H1 (cell line): ENCODE data around the gene RNASE12. TPM values are rescaled to one million over a fixed set of nuclear protein-coding genes. Genes with fewer than 3 reads are reported as not detected.

Source experiments
- CTCF ChIA-PET: fragments of 300-600 bp; sonication (Branson Sonifier 250); formaldehyde crosslinking; loops from one replicate; lab custom pipeline; 2021; ENCODE audit not compliant: partially characterized antibody; lab: Charles Lee
- POLR2A ChIA-PET: fragments of 300-600 bp; sonication (Branson Sonifier 250); formaldehyde crosslinking; loops from one replicate; lab custom pipeline; 2021; ENCODE audit warnings: inconsistent platforms; ENCODE audit not compliant: partially characterized antibody; lab: Charles Lee
- DNase-seq, 2 experiments: peaks; one replicate each; pipeline versions ENCODE4 v3.0.0 to v3.0.0-alpha.2; 2010 to 2022; ENCODE audit warnings: low spot score in 2 of 2, low read depth in 1 of 2, mixed read lengths in 1 of 2
- FAIRE-seq: peaks from 2 replicates; lab custom pipeline; 2011; peaks lifted over from hg19 to GRCh38; lab: Jason Lieb, UNC
- H2AFZ ChIP-seq: 2 replicates; pipeline ENCODE4 v1.8.1; 2012; ENCODE audit warnings: low read length, inconsistent platforms
- H2AK5ac ChIP-seq: 2 replicates; pipeline ENCODE4 v1.6.1; 2013; ENCODE audit warnings: low read depth, low read length
- H2BK120ac ChIP-seq: replicated peaks from 2 replicates; pipeline ENCODE3; 2013; ENCODE audit warnings: low read depth, low read length, inconsistent platforms
- H2BK12ac ChIP-seq: 2 replicates; pipeline ENCODE4 v1.6.1; 2013; ENCODE audit warnings: low read depth, low read length
- H2BK15ac ChIP-seq: 2 replicates; pipeline ENCODE4 v1.6.1; 2013; ENCODE audit warnings: low read length
- H2BK20ac ChIP-seq: 2 replicates; pipeline ENCODE4 v1.6.1; 2013; ENCODE audit warnings: low read length
- H2BK5ac ChIP-seq: 2 replicates; pipeline ENCODE4 v1.6.1; 2013; ENCODE audit warnings: low read depth, low read length
- H3K14ac ChIP-seq: 2 replicates; pipeline ENCODE4 v1.6.1; 2013; ENCODE audit warnings: inconsistent platforms; ENCODE audit not compliant: insufficient read length
- H3K18ac ChIP-seq: 2 replicates; pipeline ENCODE4 v1.6.1; 2013; ENCODE audit warnings: low read length; ENCODE audit errors: extremely low read depth
- H3K23ac ChIP-seq: 2 replicates; pipeline ENCODE4 v1.6.1; 2013; ENCODE audit warnings: inconsistent platforms; ENCODE audit not compliant: insufficient read length
- H3K23me2 ChIP-seq: 2 replicates; pipeline ENCODE4 v1.6.1; 2013; ENCODE audit warnings: low read depth, low read length
- H3K27ac ChIP-seq: 2 replicates; pipeline ENCODE4 v1.6.1; 2011; ENCODE audit warnings: low read depth, low read length, inconsistent platforms
- H3K27me3 ChIP-seq, 4 experiments: replicated peaks in 1 of 4; 1 replicate in 1 of 4; 2 replicates in 3 of 4; pipeline versions ENCODE4 v1.6.1 to v1.8.1; 2011 to 2013; ENCODE audit warnings: low read length in 3 of 4, mild to moderate bottlenecking in 3 of 4, inconsistent platforms in 2 of 4, mixed read lengths in 2 of 4, moderate library complexity in 1 of 4; ENCODE audit not compliant: control insufficient read depth in 3 of 4, insufficient read depth in 3 of 4; ENCODE audit errors: extremely low read depth in 1 of 4
- H3K36me3 ChIP-seq, 4 experiments: 2 replicates each; pipeline versions ENCODE4 v1.6.1 to v1.8.1; 2011 to 2013; ENCODE audit warnings: mild to moderate bottlenecking in 4 of 4, low read length in 3 of 4, moderate library complexity in 2 of 4, control low read depth in 1 of 4, inconsistent platforms in 1 of 4; ENCODE audit not compliant: insufficient read depth in 4 of 4, control insufficient read depth in 2 of 4
- H3K4ac ChIP-seq: replicated peaks from 2 replicates; pipeline ENCODE3; 2013; ENCODE audit warnings: low read length, low read depth, mixed read lengths, inconsistent platforms; ENCODE audit not compliant: insufficient read length
- H3K4me1 ChIP-seq, 4 experiments: replicated peaks in 1 of 4; 1 replicate in 1 of 4; 2 replicates in 3 of 4; pipeline versions ENCODE4 v1.6.1 to v1.8.1; 2011 to 2013; ENCODE audit warnings: low read length in 3 of 4, inconsistent platforms in 2 of 4, mixed read lengths in 1 of 4; ENCODE audit not compliant: insufficient read depth in 4 of 4, control insufficient read depth in 3 of 4
- H3K4me2 ChIP-seq, 2 experiments: 2 replicates each; pipeline versions ENCODE4 v1.6.1 to v1.8.1; 2011 to 2013; ENCODE audit warnings: low read depth in 2 of 2, low read length in 2 of 2, control low read depth in 1 of 2, inconsistent platforms in 1 of 2, mild to moderate bottlenecking in 1 of 2; ENCODE audit not compliant: insufficient read depth in 1 of 2
- H3K4me3 ChIP-seq, 4 experiments: fragments of 200-600, 300-600 bp in 1 of 4; sonication (generic), shearing (Covaris generic), sonication (Bioruptor Twin) in 1 of 4; 2 replicates each; pipeline versions ENCODE4 v1.5.1 to v1.8.1; 2011 to 2016; ENCODE audit warnings: low read length in 4 of 4, low read depth in 3 of 4, control low read depth in 2 of 4, inconsistent platforms in 2 of 4, mild to moderate bottlenecking in 2 of 4, mixed read lengths in 1 of 4, moderate library complexity in 1 of 4; ENCODE audit not compliant: insufficient read depth in 2 of 4; ENCODE audit errors: extremely low read depth in 1 of 4
- H3K56ac ChIP-seq: replicated peaks from 2 replicates; pipeline ENCODE3; 2013; ENCODE audit warnings: low read depth, mild to moderate bottlenecking, mixed read lengths, low read length, inconsistent platforms; ENCODE audit not compliant: insufficient read length
- H3K79me1 ChIP-seq: 2 replicates; pipeline ENCODE4 v1.6.1; 2013; ENCODE audit warnings: low read depth, low read length, control low read depth
- H3K79me2 ChIP-seq, 2 experiments: 2 replicates each; pipeline versions ENCODE4 v1.6.1 to v1.8.1; 2012 to 2013; ENCODE audit warnings: low read length in 2 of 2, mild to moderate bottlenecking in 2 of 2, inconsistent platforms in 1 of 2; ENCODE audit not compliant: insufficient read depth in 2 of 2, control insufficient read depth in 1 of 2
- H3K9ac ChIP-seq, 4 experiments: replicated peaks in 1 of 4; 1 replicate in 1 of 4; 2 replicates in 3 of 4; pipeline versions ENCODE4 v1.6.1 to v1.8.1; 2011 to 2013; ENCODE audit warnings: low read depth in 3 of 4, low read length in 3 of 4, control low read depth in 2 of 4, mild to moderate bottlenecking in 2 of 4, moderate library complexity in 2 of 4, inconsistent platforms in 1 of 4; ENCODE audit errors: extremely low read depth in 1 of 4
- H3K9me3 ChIP-seq, 2 experiments: 2 replicates each; pipeline versions ENCODE4 v1.6.1 to v1.8.1; 2012 to 2013; ENCODE audit warnings: mild to moderate bottlenecking in 2 of 2, moderate library complexity in 2 of 2, control low read depth in 1 of 2, inconsistent platforms in 1 of 2, low read depth in 1 of 2, low read length in 1 of 2, mixed read lengths in 1 of 2; ENCODE audit not compliant: insufficient read depth in 2 of 2
- H4K20me1 ChIP-seq, 2 experiments: replicated peaks in 1 of 2; 2 replicates each; pipeline versions ENCODE3 to v1.8.1; 2011 to 2013; ENCODE audit warnings: inconsistent platforms in 2 of 2, low read length in 2 of 2, mild to moderate bottlenecking in 1 of 2; ENCODE audit not compliant: insufficient read depth in 2 of 2, control insufficient read depth in 1 of 2
- H4K5ac ChIP-seq: 2 replicates; pipeline ENCODE4 v1.6.1; 2013; ENCODE audit warnings: low read length, low read depth, mixed read lengths, inconsistent platforms; ENCODE audit not compliant: insufficient read length
- H4K8ac ChIP-seq: 2 replicates; pipeline ENCODE4 v1.8.0; 2013; ENCODE audit warnings: mild to moderate bottlenecking, moderate library complexity, low read length, inconsistent platforms; ENCODE audit not compliant: insufficient read depth; ENCODE audit errors: extremely low read depth
- H4K91ac ChIP-seq: replicated peaks from 2 replicates; pipeline ENCODE3; 2013; ENCODE audit warnings: low read length, mixed read lengths, inconsistent platforms; ENCODE audit not compliant: insufficient read length
- BACH1 ChIP-seq: IDR thresholded peaks from 2 replicates; pipeline ENCODE4 v1.6.1; 2012; ENCODE audit warnings: low read length, improper control_type of control experiment
- CEBPB ChIP-seq: IDR thresholded peaks from 2 replicates; pipeline ENCODE4 v1.6.1; 2012; ENCODE audit warnings: low read depth, low read length
- EGR1 ChIP-seq: IDR thresholded peaks from 2 replicates; pipeline ENCODE4 v1.6.1; 2011; ENCODE audit warnings: low read depth, low read length, borderline replicate concordance
- GTF2F1 ChIP-seq: IDR thresholded peaks from 2 replicates; pipeline ENCODE4 v1.6.1; 2012; ENCODE audit warnings: low read depth, low read length, improper control_type of control experiment, borderline replicate concordance
- NRF1 ChIP-seq: IDR thresholded peaks from 2 replicates; pipeline ENCODE4 v1.6.1; 2011; ENCODE audit warnings: mild to moderate bottlenecking, low read depth, low read length, improper control_type of control experiment
- POLR2A ChIP-seq, 2 experiments: IDR thresholded peaks; 1 replicate in 1 of 2; 2 replicates in 1 of 2; pipeline ENCODE4 v1.6.1; 2011; ENCODE audit warnings: low read depth in 2 of 2, low read length in 2 of 2, mild to moderate bottlenecking in 2 of 2; ENCODE audit errors: control extremely low read depth in 1 of 2
- RFX5 ChIP-seq: IDR thresholded peaks from 2 replicates; pipeline ENCODE4 v1.6.1; 2011; ENCODE audit warnings: low read depth, low read length, improper control_type of control experiment, borderline replicate concordance
- RNF2 ChIP-seq: fragments of 200-900, 300-1000 bp; sonication (generic); IDR thresholded peaks from 2 replicates; pipeline ENCODE4 v1.7.1; 2016; ENCODE audit warnings: borderline replicate concordance, low read depth, mild to moderate bottlenecking, antibody characterized with exemption, low read length; ENCODE audit not compliant: poor library complexity, severe bottlenecking; ENCODE audit errors: missing control alignments
- WGBS, 2 experiments: shearing (Covaris generic) in 1 of 2; methylation state at CpG; one replicate each; pipeline versions ENCODE4 v1.1.6 to v1.1.7; 2013 to 2015; ENCODE audit warnings: low lambda C conversion rate in 2 of 2, mixed read lengths in 2 of 2, inconsistent platforms in 1 of 2, low coverage in 1 of 2, missing lambda C conversion rate in 1 of 2; ENCODE audit not compliant: insufficient replicate concordance in 2 of 2, insufficient coverage in 1 of 2, insufficient read length in 1 of 2; ENCODE audit errors: extremely low coverage in 1 of 2, missing lambda C conversion rate in 1 of 2; 5-methylcytosine and 5-hydroxymethylcytosine counted together
- polyA plus RNA-seq, 7 experiments: library from polyadenylated mRNA; depleted of rRNA in 3 of 7; stranded (reverse) in 5 of 7; unstranded in 2 of 7; fragments of >200 nt in 5 of 7; fragments of 200-250 nt in 2 of 7; gene quantifications; 1 replicate in 5 of 7; 2 replicates in 1 of 7; 4 replicates in 1 of 7; pipeline versions ENCODE4 v1.2.1 to v1.2.3, GENCODE V29; 2011 to 2013; ENCODE audit warnings: missing spikeins in 2 of 7, mixed read lengths in 2 of 7
- total RNA-seq: library from RNA; stranded (reverse); fragmentation: NEBNext Ultra II Directional; extraction: Animal tissue kit (Norgen Biotek cat#: 25700); gene quantifications from 2 replicates; pipeline ENCODE4 v1.2.1, GENCODE V29; 2021
- TF ChIP-seq, protein P1 (sequence below): IDR thresholded peaks from 2 replicates; pipeline ENCODE4 v1.6.1; 2011; ENCODE audit warnings: low read depth, mild to moderate bottlenecking, low read length; ENCODE audit not compliant: insufficient read depth
- TF ChIP-seq, protein P2 (sequence below), 3 experiments: IDR thresholded peaks; 1 replicate in 2 of 3; 2 replicates in 1 of 3; pipeline versions ENCODE4 v1.5.1 to v1.6.1; 2011; ENCODE audit warnings: low read length in 3 of 3, mild to moderate bottlenecking in 3 of 3, inconsistent platforms in 2 of 3, low read depth in 1 of 3, moderate library complexity in 1 of 3; ENCODE audit not compliant: insufficient read depth in 1 of 3; ENCODE audit errors: control extremely low read depth in 1 of 3

The RNASE12 gene
- total and polyA plus RNA-seq, 2 of the 8 experiments (the other 6 are each of a cell fraction or from before 2014, with no cell fraction given): not detected

DNA sequence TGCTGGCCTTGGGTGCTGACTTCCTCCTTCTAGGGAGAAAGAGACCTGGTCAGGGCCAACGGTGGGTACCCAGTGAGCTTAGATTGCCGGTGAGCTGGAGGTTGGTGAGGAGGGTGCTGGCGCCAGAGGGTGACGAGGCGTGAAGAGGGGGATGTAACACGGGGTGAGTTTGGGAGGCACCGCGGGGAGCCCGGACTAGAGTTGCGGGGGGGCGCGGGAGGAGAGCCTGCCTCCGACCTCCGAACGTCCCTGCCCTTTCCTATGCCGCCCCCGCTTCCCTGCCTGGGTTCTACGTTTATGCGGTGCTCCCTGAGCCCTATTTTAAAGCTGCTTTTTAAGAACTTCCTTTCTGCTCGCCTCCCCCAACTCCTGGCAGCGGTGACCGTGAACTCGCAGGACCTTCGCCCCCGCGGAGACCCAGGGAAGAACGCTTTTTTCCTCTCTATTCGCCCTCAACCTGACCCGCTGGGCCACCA lies 31.7 kb upstream of the RNASE12 start:
- no peaks in the 10 kb centered on the region for H3K79me1 ChIP-seq
- H3K14ac ChIP-seq: no peak overlapping the region
- peak overlapping the region; percentile 57 to 95 for H3K4me2 ChIP-seq
- no peak overlapping the region; the same call in 1 of the 2 replicates for H2BK5ac ChIP-seq
- H4K8ac ChIP-seq: no peak overlapping the region
- no peak overlapping the region for H2BK15ac ChIP-seq
- H3K56ac ChIP-seq: no peak overlapping the region
- H3K4me3 ChIP-seq: peak overlapping the region; percentile 45 to 75 (median 48)
- H3K27me3 ChIP-seq: peaks cover 0 to 19% (median 14%) of the 10 kb centered on the region in 4 experiments; a peak in 6 of 7 replicates
- H3K9me3 ChIP-seq: no peaks in the 10 kb centered on the region
- H3K4me1 ChIP-seq: peaks cover 0 to 4% (median 1%) of the 10 kb centered on the region in 4 experiments; a peak in 2 of 7 replicates
- peak overlapping the region; percentile 53; the same call in 1 of the 2 replicates for H3K18ac ChIP-seq
- H2AK5ac ChIP-seq: no peak overlapping the region
- H3K23me2 ChIP-seq: peaks cover 20% of the 10 kb centered on the region
- H3K23ac ChIP-seq: no peak overlapping the region
- no peak overlapping the region for H3K9ac ChIP-seq
- no peak overlapping the region for H3K4ac ChIP-seq
- peak overlapping the region; percentile 15 for H2AFZ ChIP-seq
- H2BK12ac ChIP-seq: no peak overlapping the region
- H2BK20ac ChIP-seq: no peak overlapping the region
- CTCF ChIA-PET: interaction anchor here (0.9 to 3.8 kb wide), 10 partner anchors 9 to 250 kb away, joined by 3 to 21 read pairs (median 8); partner anchors contain the start of gene RNASE4
- peak overlapping the region; percentile 31 for H4K91ac ChIP-seq
- no peak overlapping the region for H3K27ac ChIP-seq
- no peaks in the 10 kb centered on the region for H3K36me3 ChIP-seq
- no peak for DNase-seq
- POLR2A ChIA-PET: interaction anchor here (0.7 to 3.0 kb wide), 5 partner anchors 59 to 280 kb away, joined by 3 to 8 read pairs (median 3); partner anchors contain the start of genes APEX1, PARP2 and PNP
- no peak overlapping the region for H4K5ac ChIP-seq
- no peaks in the 10 kb centered on the region for H3K79me2 ChIP-seq
- H2BK120ac ChIP-seq: no peak overlapping the region
- no peak for FAIRE-seq
- H4K20me1 ChIP-seq: no peaks in the 10 kb centered on the region
- WGBS, 2 experiments: 13% methylated on average over 29 of the region's 29 CpGs; no CpG with 5 or more reads in 1 of the 2 experiments
- TF ChIP-seq RNF2 (no peak), CEBPB (no peak), BACH1 (no peak), GTF2F1 (no peak), NRF1 (no peak), POLR2A (IDR thresholded peaks at IDR 0.05; ENCODE audit: control extremely low read depth in 1 of 2, low read depth in 2 of 2, low read length in 2 of 2) (no peak), RFX5 (no peak), EGR1 (peak; percentile 16; the same call in 1 of the 2 replicates)
- TF ChIP-seq, protein P1, sequence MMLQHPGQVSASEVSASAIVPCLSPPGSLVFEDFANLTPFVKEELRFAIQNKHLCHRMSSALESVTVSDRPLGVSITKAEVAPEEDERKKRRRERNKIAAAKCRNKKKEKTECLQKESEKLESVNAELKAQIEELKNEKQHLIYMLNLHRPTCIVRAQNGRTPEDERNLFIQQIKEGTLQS: no peak
- TF ChIP-seq, protein P2, sequence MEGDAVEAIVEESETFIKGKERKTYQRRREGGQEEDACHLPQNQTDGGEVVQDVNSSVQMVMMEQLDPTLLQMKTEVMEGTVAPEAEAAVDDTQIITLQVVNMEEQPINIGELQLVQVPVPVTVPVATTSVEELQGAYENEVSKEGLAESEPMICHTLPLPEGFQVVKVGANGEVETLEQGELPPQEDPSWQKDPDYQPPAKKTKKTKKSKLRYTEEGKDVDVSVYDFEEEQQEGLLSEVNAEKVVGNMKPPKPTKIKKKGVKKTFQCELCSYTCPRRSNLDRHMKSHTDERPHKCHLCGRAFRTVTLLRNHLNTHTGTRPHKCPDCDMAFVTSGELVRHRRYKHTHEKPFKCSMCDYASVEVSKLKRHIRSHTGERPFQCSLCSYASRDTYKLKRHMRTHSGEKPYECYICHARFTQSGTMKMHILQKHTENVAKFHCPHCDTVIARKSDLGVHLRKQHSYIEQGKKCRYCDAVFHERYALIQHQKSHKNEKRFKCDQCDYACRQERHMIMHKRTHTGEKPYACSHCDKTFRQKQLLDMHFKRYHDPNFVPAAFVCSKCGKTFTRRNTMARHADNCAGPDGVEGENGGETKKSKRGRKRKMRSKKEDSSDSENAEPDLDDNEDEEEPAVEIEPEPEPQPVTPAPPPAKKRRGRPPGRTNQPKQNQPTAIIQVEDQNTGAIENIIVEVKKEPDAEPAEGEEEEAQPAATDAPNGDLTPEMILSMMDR (IDR thresholded peaks at IDR 0.05; ENCODE audit: control extremely low read depth in 1 of 3, insufficient read depth in 1 of 3, low read depth in 1 of 3, low read length in 3 of 3): no peak
